Activated naive CD8-positive, alpha-beta T cell treated with anti-CD3 and anti-CD28 coated beads, Interleukin-2, amount 10 ng/mL, durations not matched to agents 7 days and 5 days (primary cell): ENCODE measurements around the gene PTPRN2. TPM values are rescaled to one million over a fixed set of nuclear protein-coding genes. Genes with fewer than 3 reads are reported as not detected.
"Not testable (repeated sequence)": the region's sequence is repeated elsewhere in the genome, so short reads cannot be mapped to it uniquely, and the experiment has no call there.

Source experiments
- ATAC-seq: fragments of 150-1000 bp; cut with Tn5 transposase; one replicate; pipeline ENCODE4 v1.10.0; 2021; ENCODE audit warnings: low read depth, moderate library complexity
- POLR2A ChIA-PET: fragments of 350-600 bp; sonication (Branson Sonifier 250); formaldehyde crosslinking; loops from one replicate; lab custom pipeline; 2021; ENCODE audit warnings: antibody characterized with exemption; lab: Charles Lee
- DNase-seq: peaks from one replicate; pipeline ENCODE4 v3.0.0; 2021
- H3K27ac Mint-ChIP-seq: one replicate; pipeline ENCODE4 v1.8.0; 2022; ENCODE audit warnings: mild to moderate bottlenecking, mixed read lengths
- H3K27me3 Mint-ChIP-seq: one replicate; pipeline ENCODE4 v1.8.0; 2022; ENCODE audit warnings: mild to moderate bottlenecking, moderate library complexity, mixed read lengths
- H3K36me3 Mint-ChIP-seq: one replicate; pipeline ENCODE4 v1.8.0; 2021; ENCODE audit warnings: mild to moderate bottlenecking, mixed read lengths
- H3K4me1 Mint-ChIP-seq: one replicate; pipeline ENCODE4 v1.8.0; 2021; ENCODE audit warnings: mixed read lengths
- H3K4me3 Mint-ChIP-seq: one replicate; pipeline ENCODE4 v1.8.0; 2022; ENCODE audit warnings: mild to moderate bottlenecking, moderate library complexity, mixed read lengths
- H3K9me3 Mint-ChIP-seq: one replicate; pipeline ENCODE4 v1.8.0; 2021; ENCODE audit warnings: mixed read lengths
- total RNA-seq, 2 experiments: library from RNA; stranded (reverse); gene quantifications; one replicate each; pipeline ENCODE4 v1.2.3, GENCODE V29; 2021

Gene PTPRN2
- total RNA-seq, 2 experiments from 2014 or later = 4.5 to 4.9 TPM

DNA sequence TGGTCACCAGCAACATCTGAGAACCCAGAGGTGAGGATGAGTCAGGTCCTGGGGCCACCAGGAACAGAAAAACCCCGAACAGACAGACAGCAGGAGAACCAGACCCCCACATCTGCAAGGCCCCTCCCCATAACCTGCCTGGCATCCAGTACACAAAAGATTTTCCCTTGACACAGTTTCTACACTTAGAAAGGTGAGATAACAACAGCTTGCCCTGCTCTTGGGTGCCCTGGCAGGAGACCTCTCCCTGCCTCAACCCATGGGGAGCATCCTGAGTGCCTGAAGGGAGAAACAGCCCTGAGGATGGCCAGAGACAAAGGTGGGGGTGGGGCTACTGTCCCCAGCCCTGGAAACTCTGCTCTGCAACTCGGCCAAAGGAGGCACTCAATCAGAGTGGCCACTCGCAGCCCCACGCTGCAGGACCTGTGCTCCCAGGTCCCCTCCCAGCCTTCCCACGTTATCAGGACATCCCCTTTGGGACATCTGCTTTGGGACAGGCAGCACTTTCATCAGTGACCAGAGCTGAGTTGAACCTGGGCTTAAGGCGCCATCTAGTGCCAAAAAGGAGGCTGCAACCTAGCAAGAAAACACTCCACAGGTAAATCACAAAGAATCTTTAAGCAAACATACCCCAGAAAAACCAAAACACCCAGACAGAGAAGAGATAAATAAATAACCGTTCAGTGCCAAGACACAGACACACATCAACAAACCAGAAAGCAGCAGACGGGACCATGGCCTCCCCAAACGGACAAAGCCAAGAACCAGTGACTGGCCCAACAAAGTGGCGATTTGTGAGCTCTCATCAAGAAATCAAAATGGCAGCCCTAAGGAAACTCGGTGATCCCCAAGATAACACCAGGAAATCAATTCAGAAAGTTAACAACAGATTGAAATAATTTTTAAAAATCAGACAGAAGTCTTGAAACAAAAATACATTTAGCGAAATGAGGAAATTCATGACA lies 233.7 kb downstream of the PTPRN2 start:
- Mint-ChIP-seq H3K36me3 (no peaks in the 10 kb centered on the region), H3K27ac (no peak overlapping the region), H3K9me3 (no peaks in the 10 kb centered on the region), H3K27me3 (peaks cover 2% of the 10 kb centered on the region), H3K4me1 (no peaks in the 10 kb centered on the region), H3K4me3 (no peak overlapping the region)
- no peak for DNase-seq
- ATAC-seq = no peak
- POLR2A ChIA-PET = no interaction called here

- H3K4me1 Mint-ChIP-seq, H3K4me3 Mint-ChIP-seq: not testable (repeated sequence)
Observed at GRCh38 chr7:158351899-158352729, 235.5 kb downstream of the PTPRN2 start.

DNA sequence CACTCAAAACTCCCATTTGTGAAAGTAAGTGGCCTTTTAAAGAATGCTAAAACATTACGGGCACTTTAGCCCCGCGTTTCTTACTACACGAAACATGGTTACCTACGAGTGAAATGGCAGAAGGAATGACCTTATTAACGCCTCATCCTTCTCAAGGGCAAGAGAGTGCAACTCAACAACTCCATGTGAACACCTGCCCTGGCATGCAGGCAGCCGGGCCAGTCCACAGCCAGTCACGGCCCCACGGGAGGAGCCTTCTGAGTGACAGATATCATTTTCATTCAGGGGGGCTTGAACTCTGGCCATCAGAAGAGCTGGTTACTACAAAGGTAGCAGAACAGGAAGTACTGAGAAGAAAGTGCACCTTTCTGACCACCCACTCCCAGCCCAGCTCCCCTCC lies 236.1 kb downstream of the PTPRN2 start:
- Mint-ChIP-seq H3K9me3 (no peaks in the 10 kb centered on the region), H3K36me3 (no peaks in the 10 kb centered on the region), H3K27ac (no peak overlapping the region), H3K4me3 (no peak overlapping the region), H3K4me1 (no peaks in the 10 kb centered on the region), H3K27me3 (peaks cover 2% of the 10 kb centered on the region)
- ATAC-seq = no peak
- no peak for DNase-seq
- POLR2A ChIA-PET = no interaction called here

More at GRCh38 chr7:158351899-158352729, 235.5 kb downstream of the PTPRN2 start:
- H3K27ac Mint-ChIP-seq, H3K9me3 Mint-ChIP-seq, H3K27me3 Mint-ChIP-seq, ATAC-seq, H3K36me3 Mint-ChIP-seq, DNase-seq, POLR2A ChIA-PET: not testable (repeated sequence)

- Mint-ChIP-seq H3K4me3 (no peak overlapping the region), H3K36me3 (no peaks in the 10 kb centered on the region), H3K4me1 (no peaks in the 10 kb centered on the region), H3K9me3 (no peaks in the 10 kb centered on the region), H3K27ac (no peak overlapping the region), H3K27me3 (peaks cover 2% of the 10 kb centered on the region)
- DNase-seq (no peak), ATAC-seq (no peak)
- POLR2A ChIA-PET = no interaction called here
Observed at GRCh38 chr7:158351051-158351450, 236.6 kb downstream of the PTPRN2 start.

DNA sequence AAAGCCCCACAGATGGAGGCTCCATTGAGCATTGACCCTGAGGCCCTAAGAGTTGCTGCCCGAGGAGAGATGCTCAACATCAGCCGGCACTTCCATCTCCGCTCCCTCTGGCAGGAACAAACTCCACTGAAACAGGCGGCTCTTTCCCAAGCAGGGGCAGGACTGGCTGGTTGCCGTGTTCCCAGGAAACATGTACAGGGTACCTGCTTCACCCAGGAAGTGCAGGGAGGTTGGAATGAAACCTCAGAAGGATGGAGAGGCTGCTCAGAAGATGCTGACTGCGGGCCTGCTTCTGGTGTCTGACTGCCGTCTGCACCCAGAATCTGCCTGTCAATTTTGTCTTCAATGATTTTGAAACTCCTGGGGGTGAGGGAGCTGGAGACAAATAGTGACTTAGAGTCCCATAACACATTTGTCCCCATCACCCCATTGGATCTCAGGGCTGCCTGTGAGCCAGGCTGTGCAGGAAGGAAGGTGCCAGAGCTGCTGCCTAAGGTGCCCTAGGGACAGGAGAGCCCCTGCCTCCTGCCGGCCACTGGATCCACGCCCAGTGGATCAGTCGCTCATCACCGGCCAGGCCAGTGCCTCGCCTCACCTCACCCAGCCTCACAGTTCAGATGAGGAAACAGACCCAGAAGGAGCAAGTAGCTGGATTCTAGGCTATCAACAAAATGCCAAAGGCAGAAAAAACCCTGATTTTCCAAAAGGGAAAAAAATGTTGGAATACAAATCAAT lies 237.3 kb downstream of the PTPRN2 start:
- DNase-seq (no peak), ATAC-seq (no peak)
- Mint-ChIP-seq H3K4me1 (no peaks in the 10 kb centered on the region), H3K36me3 (no peaks in the 10 kb centered on the region), H3K4me3 (no peak overlapping the region), H3K27me3 (peaks cover 2% of the 10 kb centered on the region), H3K9me3 (no peaks in the 10 kb centered on the region), H3K27ac (no peak overlapping the region)
- POLR2A ChIA-PET = no interaction called here

DNA sequence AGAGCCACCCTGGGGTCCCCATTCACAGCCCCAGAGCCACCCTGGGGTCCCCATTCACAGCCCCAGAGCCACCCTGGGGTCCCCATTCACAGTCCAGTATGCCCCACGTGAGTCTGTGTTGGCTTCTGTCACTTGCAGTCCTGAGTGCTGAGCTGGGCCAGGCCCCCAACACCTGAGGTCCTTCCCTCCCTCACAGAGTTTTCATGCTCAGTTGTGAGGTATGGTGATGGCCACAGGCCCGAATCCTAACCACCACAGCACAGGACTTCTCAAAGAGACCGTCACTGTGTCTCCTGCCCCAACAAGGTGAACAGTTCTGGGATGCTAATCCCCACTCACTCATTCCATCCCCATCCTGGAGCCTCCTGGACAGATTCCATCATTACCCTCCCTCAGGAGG lies 239.2 kb downstream of the PTPRN2 start:
- Mint-ChIP-seq H3K27me3 (no peaks in the 10 kb centered on the region), H3K36me3 (no peaks in the 10 kb centered on the region), H3K27ac (no peak overlapping the region), H3K4me3 (no peak overlapping the region), H3K9me3 (peaks cover 2% of the 10 kb centered on the region), H3K4me1 (no peaks in the 10 kb centered on the region)
- no peak for DNase-seq
- no peak for ATAC-seq
- POLR2A ChIA-PET = no interaction called here

DNA sequence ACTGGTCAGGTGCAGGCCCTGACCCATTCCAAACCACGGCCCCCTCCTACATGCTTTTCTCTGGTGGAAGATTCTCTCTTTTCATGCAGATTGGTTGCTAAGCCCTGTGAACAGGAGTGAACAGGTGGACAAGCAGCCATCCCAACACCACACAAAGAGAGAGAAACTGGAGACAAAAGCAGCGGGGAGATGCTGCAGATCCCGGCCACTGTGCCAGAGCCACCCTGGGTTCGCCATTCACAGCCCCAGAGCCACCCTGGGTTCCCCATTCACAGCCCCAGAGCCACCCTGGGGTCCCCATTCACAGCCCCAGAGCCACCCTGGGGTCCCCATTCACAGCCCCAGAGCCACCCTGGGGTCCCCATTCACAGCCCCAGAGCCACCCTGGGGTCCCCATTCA lies 239.6 kb downstream of the PTPRN2 start:
- H3K4me1 Mint-ChIP-seq, H3K36me3 Mint-ChIP-seq, DNase-seq, H3K9me3 Mint-ChIP-seq, H3K4me3 Mint-ChIP-seq, H3K27ac Mint-ChIP-seq, H3K27me3 Mint-ChIP-seq, ATAC-seq, POLR2A ChIA-PET: not testable (repeated sequence)

DNA sequence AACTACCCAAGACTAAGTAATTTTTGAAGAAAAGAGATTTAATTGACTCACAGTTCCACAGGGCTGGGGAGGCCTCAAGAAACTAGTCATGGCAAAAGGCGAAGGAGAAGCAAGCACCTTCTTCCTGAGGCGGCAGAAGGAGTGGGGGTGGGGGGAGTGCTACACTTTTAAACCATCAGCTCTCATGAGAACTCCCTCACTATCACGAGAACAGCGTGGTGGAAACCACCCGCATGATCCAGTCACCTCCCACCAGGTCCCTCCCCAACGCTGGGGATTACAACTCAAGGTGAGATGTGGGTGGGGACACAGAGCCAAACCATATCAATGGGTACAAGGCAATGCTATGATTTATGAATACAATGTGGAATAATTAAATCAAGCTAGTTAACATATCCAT lies 241.9 kb downstream of the PTPRN2 start:
- H3K4me1 Mint-ChIP-seq = no peaks in the 10 kb centered on the region
- no peak overlapping the region for H3K27ac Mint-ChIP-seq
- POLR2A ChIA-PET = no interaction called here
- peaks cover 21% of the 10 kb centered on the region for H3K9me3 Mint-ChIP-seq
- no peak for DNase-seq
- no peaks in the 10 kb centered on the region for H3K36me3 Mint-ChIP-seq
- H3K4me3 Mint-ChIP-seq = no peak overlapping the region
- no peaks in the 10 kb centered on the region for H3K27me3 Mint-ChIP-seq
- no peak for ATAC-seq

DNA sequence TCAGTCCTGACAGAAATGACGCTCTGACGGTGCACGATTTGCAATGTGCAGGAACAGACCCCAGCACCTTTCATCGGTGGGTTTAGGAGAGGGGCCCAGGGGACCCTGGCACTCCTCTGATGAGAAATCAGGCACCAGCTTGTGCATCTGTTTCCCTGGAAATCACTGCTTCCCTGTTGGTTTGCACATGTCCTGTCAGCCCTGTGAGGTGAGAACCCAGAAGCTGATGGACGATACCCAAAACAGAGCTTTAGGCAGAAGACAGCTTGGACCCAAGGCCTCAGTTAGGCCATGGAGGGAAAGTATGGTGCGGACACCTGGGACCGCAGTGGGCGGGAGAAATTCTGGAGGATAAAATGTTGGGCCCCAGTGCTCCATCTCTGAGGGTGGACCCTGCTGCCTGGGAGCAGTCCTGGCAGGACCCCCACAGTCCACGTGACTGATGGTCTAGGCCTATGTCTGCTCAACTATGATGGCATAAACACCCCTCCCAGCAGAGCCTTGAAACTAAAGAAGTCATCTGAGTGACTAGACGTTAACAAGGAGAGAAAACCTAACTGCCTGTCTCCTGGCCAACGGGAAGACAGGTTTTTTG lies 242.8 kb downstream of the PTPRN2 start:
- POLR2A ChIA-PET = no interaction called here
- Mint-ChIP-seq H3K27me3 (no peaks in the 10 kb centered on the region), H3K9me3 (peaks cover 25% of the 10 kb centered on the region), H3K36me3 (no peaks in the 10 kb centered on the region), H3K4me3 (no peak overlapping the region), H3K4me1 (no peaks in the 10 kb centered on the region), H3K27ac (no peak overlapping the region)
- DNase-seq (no peak), ATAC-seq (no peak)

DNA sequence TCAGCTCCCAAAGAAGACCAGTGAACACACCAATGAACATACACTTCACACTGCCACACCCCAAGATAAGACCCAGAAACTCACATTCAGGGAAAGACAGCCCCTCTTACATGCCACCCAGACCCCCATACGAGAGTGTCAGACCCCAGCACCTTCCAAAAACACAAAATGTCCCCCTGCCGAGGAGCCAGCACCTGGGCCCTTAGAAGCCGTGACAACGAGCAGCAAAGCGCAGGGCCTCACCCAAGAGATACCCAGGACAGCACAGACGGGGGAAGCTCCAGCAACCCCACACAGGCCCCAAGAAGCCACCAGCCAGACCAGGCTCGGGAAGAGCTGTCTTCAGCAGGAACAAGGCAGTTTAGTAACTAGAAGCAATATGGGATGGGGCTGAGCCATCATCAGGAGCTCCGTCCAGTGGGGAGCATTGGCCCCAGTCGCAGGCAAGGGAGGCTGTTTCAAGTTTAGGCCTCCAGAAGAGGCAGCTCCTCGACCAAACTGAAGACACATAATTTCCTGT lies 243.6 kb downstream of the PTPRN2 start:
- H3K27me3 Mint-ChIP-seq = no peaks in the 10 kb centered on the region
- POLR2A ChIA-PET = no interaction called here
- ATAC-seq (no peak), DNase-seq (no peak)
- H3K27ac Mint-ChIP-seq = no peak overlapping the region
- H3K9me3 Mint-ChIP-seq = peaks cover 25% of the 10 kb centered on the region
- H3K4me3 Mint-ChIP-seq = no peak overlapping the region
- H3K36me3 Mint-ChIP-seq = no peaks in the 10 kb centered on the region
- H3K4me1 Mint-ChIP-seq = no peaks in the 10 kb centered on the region

GRCh38 chr7:158343526-158343925 lies 244.1 kb downstream of the PTPRN2 start:
- H3K4me3 Mint-ChIP-seq = no peak overlapping the region
- no peak for DNase-seq
- no peaks in the 10 kb centered on the region for H3K36me3 Mint-ChIP-seq
- no peak for ATAC-seq
- no peaks in the 10 kb centered on the region for H3K4me1 Mint-ChIP-seq
- peaks cover 25% of the 10 kb centered on the region for H3K9me3 Mint-ChIP-seq
- no peaks in the 10 kb centered on the region for H3K27me3 Mint-ChIP-seq
- H3K27ac Mint-ChIP-seq = no peak overlapping the region
- POLR2A ChIA-PET = no interaction called here

DNA sequence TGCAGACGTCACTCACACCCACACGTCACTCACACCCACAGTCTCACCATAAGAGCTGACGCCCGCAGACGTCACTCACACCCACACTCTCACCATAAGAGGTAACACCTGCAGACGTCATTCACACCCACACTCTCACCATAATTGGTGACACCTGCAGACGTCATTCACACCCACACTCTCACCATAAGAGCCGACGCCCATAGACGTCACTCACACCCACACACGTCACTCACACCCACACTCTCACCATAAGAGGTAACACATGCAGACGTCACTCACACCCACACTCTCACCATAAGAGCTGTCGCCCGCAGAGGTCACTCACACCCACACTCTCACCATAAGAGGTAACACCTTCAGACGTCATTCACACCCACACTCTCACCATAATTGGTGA lies 246.5 kb downstream of the PTPRN2 start:
- H3K4me3 Mint-ChIP-seq = not testable (repeated sequence)
- peaks cover 39% of the 10 kb centered on the region for H3K9me3 Mint-ChIP-seq

GRCh38 chr7:158336952-158337351 lies 250.7 kb downstream of the PTPRN2 start:
- H3K4me3 Mint-ChIP-seq, H3K4me1 Mint-ChIP-seq, H3K27ac Mint-ChIP-seq, POLR2A ChIA-PET, H3K36me3 Mint-ChIP-seq, DNase-seq, ATAC-seq, H3K27me3 Mint-ChIP-seq: not testable (repeated sequence)
- H3K9me3 Mint-ChIP-seq = peaks cover 51% of the 10 kb centered on the region

More for the DNA sequence above, 246.5 kb downstream of the PTPRN2 start:
- POLR2A ChIA-PET, H3K36me3 Mint-ChIP-seq, H3K27me3 Mint-ChIP-seq, H3K4me1 Mint-ChIP-seq, ATAC-seq, H3K27ac Mint-ChIP-seq, DNase-seq: not testable (repeated sequence)
